ENCODE measurements around the gene IER3.

IER3 gene

GRCh38 chr6:30703821-30704220 is 40.5 kb downstream of the IER3 start:
- no peak for DNase-seq (ENCODE audit: low read depth)

- no peak for DNase-seq (ENCODE audit: low read depth)
These were observed 41.3 kb downstream of the IER3 start for GRCh38 chr6:30703011-30703410.

DNA sequence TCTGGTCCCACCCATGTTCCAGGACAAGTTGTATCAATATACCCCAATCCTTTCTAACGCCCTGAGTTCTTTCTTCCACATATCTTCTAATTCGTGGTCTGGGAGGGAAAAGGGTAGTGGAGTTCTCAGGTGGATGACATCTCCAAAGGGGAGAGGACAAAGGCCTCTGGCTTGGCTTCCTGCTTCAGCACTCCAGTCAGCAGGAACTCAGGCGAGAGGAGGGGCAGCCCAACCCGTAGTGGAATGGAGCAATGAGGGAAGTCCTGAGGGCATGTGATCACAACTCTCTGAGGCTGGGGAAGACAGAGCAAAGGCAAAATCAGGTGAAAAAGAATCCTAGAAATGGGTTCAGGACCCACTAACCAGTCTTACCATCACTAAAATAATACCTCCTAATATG is 44.0 kb downstream of the IER3 start:
- no peak for DNase-seq (ENCODE audit: low read depth)

DNA sequence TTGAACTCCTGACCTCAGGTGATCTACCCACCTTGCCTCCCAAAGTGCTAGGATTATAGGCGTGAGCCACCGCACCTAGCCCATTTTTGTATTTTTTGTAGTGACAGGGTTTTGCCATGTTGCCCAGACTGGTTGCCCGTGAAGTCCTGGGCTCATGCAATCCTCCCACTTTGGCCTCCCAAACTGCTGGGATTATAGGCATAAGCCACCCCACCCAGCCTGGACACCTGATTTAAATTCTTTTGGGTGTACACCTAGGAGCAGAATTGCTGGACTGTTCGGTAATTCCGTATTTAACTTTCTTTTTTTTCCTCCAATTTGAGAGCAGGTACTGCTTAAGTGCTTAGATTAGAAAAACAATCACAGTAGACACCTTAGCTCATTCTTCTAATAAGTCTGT is 47.9 kb downstream of the IER3 start:
- DNase-seq (ENCODE audit: low read depth), result no peak
